GM12874 (cell line): ENCODE measurements around the gene PRKACB.

Source experiments
- CTCF ChIP-seq: IDR thresholded peaks from 2 replicates; pipeline ENCODE4 v1.5.1; 2011; ENCODE audit warnings: low read depth, mild to moderate bottlenecking, control low read depth, low read length, moderate library complexity; ENCODE audit not compliant: insufficient read depth

Gene PRKACB

DNA sequence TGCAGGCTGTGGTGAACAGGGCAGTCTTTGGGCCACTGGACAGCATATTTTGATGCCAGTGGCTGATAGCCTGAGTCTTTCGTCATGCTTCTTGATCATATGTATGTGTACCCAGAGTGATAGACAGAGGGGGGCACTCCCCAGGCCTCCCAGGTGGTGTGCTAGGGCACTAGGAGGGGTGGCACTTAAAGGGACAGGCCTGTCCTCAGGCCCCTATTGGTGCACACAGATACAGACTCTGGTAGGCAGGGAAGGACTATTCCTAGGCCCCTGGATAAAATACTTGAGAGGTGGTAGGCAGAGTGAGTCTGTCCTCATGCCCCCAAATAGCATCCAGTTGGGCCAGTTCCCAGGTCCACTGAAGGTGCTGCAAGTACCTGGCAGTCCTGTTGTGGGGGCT lies 80.8 kb downstream of the PRKACB start:
- TF ChIP-seq CTCF: no peak

DNA sequence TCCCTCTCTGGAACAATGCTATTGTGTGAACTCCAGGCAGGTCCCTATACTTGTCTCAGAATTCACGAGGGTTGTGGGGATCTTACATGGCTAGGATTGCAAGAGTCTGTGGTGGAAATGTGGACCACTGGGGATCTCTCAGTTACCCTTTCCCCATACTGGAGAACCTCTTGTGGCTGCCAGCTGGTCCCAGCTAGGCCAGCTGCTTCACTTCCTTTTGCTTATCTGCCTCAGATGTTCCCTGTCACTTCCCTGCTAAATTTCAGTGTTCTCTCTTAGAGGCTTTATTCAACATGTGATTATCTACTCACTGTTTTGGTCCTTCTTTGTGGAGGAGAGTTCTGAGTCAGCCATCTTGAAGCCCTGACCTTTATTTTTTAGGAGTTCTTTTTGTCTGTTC lies 81.6 kb downstream of the PRKACB start:
- no peak for TF ChIP-seq CTCF

GRCh38 chr1:84236256-84236655 lies 92.2 kb downstream of the PRKACB start:
- TF ChIP-seq CTCF: no peak

DNA sequence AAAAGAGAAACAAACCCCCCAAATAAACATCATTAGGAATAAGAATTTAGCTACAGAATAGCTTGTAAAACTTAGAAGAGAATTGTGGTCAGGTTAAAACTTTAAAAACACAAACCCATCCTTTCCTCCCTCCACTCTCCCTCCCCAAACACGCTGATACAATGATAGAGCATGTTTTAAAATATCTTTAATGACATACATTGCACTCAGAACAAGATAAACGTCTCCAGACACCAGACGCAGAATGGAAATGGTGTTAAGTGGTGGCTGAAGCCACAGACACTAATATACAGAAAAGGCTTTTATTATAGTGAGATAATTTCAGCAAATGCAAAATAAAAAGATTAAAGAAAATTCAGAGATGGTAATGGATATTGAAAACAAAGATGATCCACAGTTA lies 98.6 kb downstream of the PRKACB start:
- no peak for TF ChIP-seq CTCF

DNA sequence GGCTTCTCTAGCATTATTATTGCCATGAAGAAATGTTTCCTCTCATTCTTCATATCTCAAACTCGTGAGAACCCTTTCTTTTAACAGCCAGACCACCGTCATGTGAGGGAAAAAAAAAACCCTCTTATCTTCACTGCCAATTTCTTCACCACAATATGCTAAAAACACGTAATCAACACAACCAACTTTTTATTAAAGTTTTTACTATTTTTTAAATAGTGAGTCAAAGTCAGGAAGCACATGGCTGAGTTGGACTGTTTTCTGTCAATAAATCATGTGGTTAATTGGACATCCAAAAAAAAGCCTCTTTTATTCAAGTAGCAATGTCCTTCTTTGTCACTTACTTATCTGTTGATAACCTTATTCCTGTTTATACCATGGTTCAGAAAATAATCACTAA lies 101.5 kb downstream of the PRKACB start:
- no peak for TF ChIP-seq CTCF

DNA sequence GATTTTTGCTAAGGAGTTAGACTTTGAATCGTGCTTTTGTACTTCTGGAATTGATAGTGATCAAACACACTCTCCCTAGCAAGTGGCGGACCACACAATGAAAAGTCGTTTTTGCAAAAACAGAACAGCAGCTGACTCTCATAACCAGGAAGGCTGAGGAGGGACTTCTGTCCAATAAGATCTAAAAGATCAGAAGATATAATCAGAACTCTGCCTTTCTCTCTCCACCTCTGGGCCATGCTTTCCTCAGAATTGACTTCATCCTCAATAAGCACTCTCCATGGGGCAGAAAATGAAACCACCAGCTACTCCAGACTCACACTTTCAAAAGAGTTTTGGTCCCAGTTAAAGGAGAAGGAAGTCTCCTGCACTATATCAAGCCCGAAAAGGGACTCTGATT lies 102.1 kb downstream of the PRKACB start:
- TF ChIP-seq CTCF: no peak

DNA sequence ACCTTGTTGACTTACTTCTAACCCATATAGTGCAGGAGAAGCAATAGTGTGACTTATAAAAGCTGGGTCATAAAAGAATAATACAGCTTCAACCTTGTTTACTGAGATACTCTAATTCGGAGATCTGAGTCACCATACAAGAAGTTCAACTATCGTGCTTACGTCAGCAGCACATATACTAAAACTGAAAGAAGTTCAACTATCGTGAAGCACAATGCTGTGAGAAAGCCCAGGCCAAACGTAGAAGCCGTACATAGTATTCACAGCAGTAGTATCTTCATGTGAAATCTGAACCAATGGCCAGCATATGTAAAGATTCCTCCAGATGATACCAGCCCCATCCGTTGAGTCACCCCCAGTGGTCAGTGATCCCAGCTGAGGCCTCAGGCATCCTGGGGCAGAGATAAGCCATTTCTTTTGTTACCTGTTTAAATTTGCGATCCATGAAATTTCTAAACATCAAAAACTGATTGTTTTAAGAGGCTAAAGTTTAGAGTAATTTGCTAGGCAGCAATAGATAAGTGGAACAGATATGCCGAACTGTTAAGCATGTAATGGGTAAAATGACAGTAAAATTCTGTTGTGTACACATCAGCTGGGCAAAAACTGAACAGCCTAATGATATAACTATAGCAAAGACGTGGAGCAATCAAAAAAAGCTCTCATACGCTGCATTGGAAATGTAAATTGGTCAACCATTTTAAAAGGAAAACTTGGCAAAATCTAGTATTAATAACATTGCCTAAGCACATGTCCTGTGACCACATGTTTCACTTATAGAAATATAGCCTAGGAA lies 103.6 kb downstream of the PRKACB start:
- no peak for TF ChIP-seq CTCF
